ENCODE data around the gene MRPL50.

MRPL50 gene

DNA sequence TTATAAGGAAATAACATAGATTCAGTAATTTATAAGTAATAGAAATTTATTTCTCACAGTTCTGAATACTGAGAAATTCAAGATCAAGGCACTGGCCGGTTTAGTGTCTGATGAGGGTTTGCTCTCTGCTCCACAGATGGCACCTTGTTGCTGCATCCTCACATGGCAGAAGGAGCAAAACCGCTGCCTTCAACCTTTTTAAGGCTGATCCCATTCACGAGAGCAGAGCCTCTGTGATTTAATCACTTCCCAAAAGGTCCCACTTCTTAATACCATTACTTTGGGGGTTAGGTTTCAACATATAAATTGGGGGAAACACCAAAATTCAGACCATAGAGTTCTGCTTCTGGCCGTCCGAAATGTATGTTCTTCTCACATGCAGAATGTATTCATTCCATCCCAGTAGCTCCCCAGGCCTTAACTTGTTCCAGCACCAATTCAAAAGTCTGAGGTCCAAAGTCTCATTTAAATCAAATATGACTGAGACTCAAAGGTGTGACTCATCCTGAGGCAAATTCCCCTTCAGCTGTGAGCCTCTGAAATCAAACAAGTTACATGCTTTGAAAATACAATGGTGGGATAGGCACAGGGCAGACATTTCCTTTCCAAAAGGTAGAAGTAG lies 44.2 kb downstream of the MRPL50 start:
- DNase-seq (ENCODE audit: insufficient read length, low spot score) = no peak
- no peak for FAIRE-seq
- no peak for TF ChIP-seq POU2F2 (IDR thresholded peaks at IDR 0.05; ENCODE audit: low read depth, low read length)
- TF ChIP-seq POLR2AphosphoS5 (IDR thresholded peaks at IDR 0.05; ENCODE audit: low read depth, low read length) = no peak
- TF ChIP-seq PAX5 (IDR thresholded peaks at IDR 0.05; ENCODE audit: insufficient read depth, low read length, severe bottlenecking) = no peak
- no peak for TF ChIP-seq TAF1 (IDR thresholded peaks at IDR 0.05; ENCODE audit: low read depth, low read length)
- TF ChIP-seq POLR2A (IDR thresholded peaks at IDR 0.05; ENCODE audit: low read depth, low read length) = no peak
- TF ChIP-seq SPI1 (IDR thresholded peaks at IDR 0.05; ENCODE audit: low read depth, low read length) = no peak

DNA sequence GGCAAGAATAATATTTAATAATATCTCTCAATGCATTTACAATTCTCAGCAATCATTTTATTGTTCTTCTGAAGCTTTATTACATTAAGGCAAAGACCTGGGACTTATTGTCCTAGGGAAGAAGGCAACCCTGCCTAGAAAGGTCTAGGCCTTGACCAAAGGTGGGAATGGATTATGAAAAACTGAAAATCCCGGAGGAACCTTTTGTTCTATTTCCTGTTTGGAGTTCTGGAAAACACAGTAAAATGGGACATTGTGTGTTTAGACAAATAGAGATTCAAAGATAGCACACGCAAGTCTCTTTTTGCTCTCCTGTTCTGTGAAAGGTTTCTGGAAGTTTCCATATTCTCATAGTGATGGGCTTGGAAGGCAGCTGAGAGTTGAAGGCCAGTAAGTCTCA lies 44.7 kb downstream of the MRPL50 start:
- no peak for FAIRE-seq
- no peak for DNase-seq (ENCODE audit: insufficient read length, low spot score)
- TF ChIP-seq PAX5 (IDR thresholded peaks at IDR 0.05; ENCODE audit: insufficient read depth, low read length, severe bottlenecking) (no peak), TAF1 (IDR thresholded peaks at IDR 0.05; ENCODE audit: low read depth, low read length) (no peak), POLR2AphosphoS5 (IDR thresholded peaks at IDR 0.05; ENCODE audit: low read depth, low read length) (no peak), SPI1 (IDR thresholded peaks at IDR 0.05; ENCODE audit: low read depth, low read length) (no peak), POU2F2 (IDR thresholded peaks at IDR 0.05; ENCODE audit: low read depth, low read length) (no peak), POLR2A (IDR thresholded peaks at IDR 0.05; ENCODE audit: low read depth, low read length) (no peak)

GRCh38 chr9:101352892-101353463 lies 45.4 kb downstream of the MRPL50 start:
- TF ChIP-seq TAF1 (IDR thresholded peaks at IDR 0.05; ENCODE audit: low read depth, low read length) (no peak), PAX5 (IDR thresholded peaks at IDR 0.05; ENCODE audit: insufficient read depth, low read length, severe bottlenecking) (no peak), SPI1 (IDR thresholded peaks at IDR 0.05; ENCODE audit: low read depth, low read length) (no peak), POLR2AphosphoS5 (IDR thresholded peaks at IDR 0.05; ENCODE audit: low read depth, low read length) (no peak), POLR2A (IDR thresholded peaks at IDR 0.05; ENCODE audit: low read depth, low read length) (no peak), POU2F2 (IDR thresholded peaks at IDR 0.05; ENCODE audit: low read depth, low read length) (no peak)

GRCh38 chr9:101350285-101350684 lies 48.1 kb downstream of the MRPL50 start:
- TF ChIP-seq POU2F2 (IDR thresholded peaks at IDR 0.05; ENCODE audit: low read depth, low read length) = no peak
- TF ChIP-seq SPI1 (IDR thresholded peaks at IDR 0.05; ENCODE audit: low read depth, low read length) = no peak
- TF ChIP-seq POLR2A (IDR thresholded peaks at IDR 0.05; ENCODE audit: low read depth, low read length) = no peak
- TF ChIP-seq POLR2AphosphoS5 (IDR thresholded peaks at IDR 0.05; ENCODE audit: low read depth, low read length) = no peak
- TF ChIP-seq TAF1 (IDR thresholded peaks at IDR 0.05; ENCODE audit: low read depth, low read length) = no peak
- TF ChIP-seq PAX5 (IDR thresholded peaks at IDR 0.05; ENCODE audit: insufficient read depth, low read length, severe bottlenecking) = no peak
- FAIRE-seq (no peak), DNase-seq (ENCODE audit: insufficient read length, low spot score) (no peak)

More at GRCh38 chr9:101352892-101353463, 45.4 kb downstream of the MRPL50 start:
- no peak for DNase-seq (ENCODE audit: insufficient read length, low spot score)
- no peak for FAIRE-seq

- no peak for TF ChIP-seq PAX5 (IDR thresholded peaks at IDR 0.05; ENCODE audit: insufficient read depth, low read length, severe bottlenecking)
- TF ChIP-seq POU2F2 (IDR thresholded peaks at IDR 0.05; ENCODE audit: low read depth, low read length) = no peak
- no peak for TF ChIP-seq POLR2AphosphoS5 (IDR thresholded peaks at IDR 0.05; ENCODE audit: low read depth, low read length)
- TF ChIP-seq TAF1 (IDR thresholded peaks at IDR 0.05; ENCODE audit: low read depth, low read length) = no peak
- no peak for TF ChIP-seq SPI1 (IDR thresholded peaks at IDR 0.05; ENCODE audit: low read depth, low read length)
- no peak for TF ChIP-seq POLR2A (IDR thresholded peaks at IDR 0.05; ENCODE audit: low read depth, low read length)
- no peak for DNase-seq (ENCODE audit: insufficient read length, low spot score)
- no peak for FAIRE-seq
Observed at GRCh38 chr9:101342595-101342994, 55.8 kb downstream of the MRPL50 start.

GRCh38 chr9:101341958-101342357 lies 56.5 kb downstream of the MRPL50 start:
- no peak for FAIRE-seq
- no peak for DNase-seq (ENCODE audit: insufficient read length, low spot score)
- TF ChIP-seq SPI1 (IDR thresholded peaks at IDR 0.05; ENCODE audit: low read depth, low read length) (no peak), POLR2AphosphoS5 (IDR thresholded peaks at IDR 0.05; ENCODE audit: low read depth, low read length) (no peak)

Data from GM12891 (cell line).